GM23338 (cell line): ENCODE measurements around the gene LHX1. TPM values are rescaled to one million over a fixed set of nuclear protein-coding genes. Genes with fewer than 3 reads are reported as not detected.

Experiments
- ATAC-seq: fragments of 200-7000 bp; cut with Tn5 transposase; 3 replicates; pipeline ENCODE4 v1.9.1; 2020
- DNase-seq: peaks from one replicate; pipeline ENCODE4 v3.0.0-alpha.2; 2015; ENCODE audit warnings: low spot score
- H2AFZ ChIP-seq: fragments of 200-600 bp; sonication (generic); 2 replicates; pipeline ENCODE4 v1.8.0; 2016; ENCODE audit warnings: antibody characterized with exemption, mild to moderate bottlenecking, moderate library complexity
- H3F3A ChIP-seq: fragments of 200-600 bp; sonication (generic); replicated peaks from 2 replicates; pipeline ENCODE4 v1.8.0; 2017; ENCODE audit warnings: antibody characterized with exemption, mixed run types, low read depth
- H3K27ac ChIP-seq: fragments of 200-600 bp; sonication (generic); 2 replicates; pipeline ENCODE4 v1.6.1; 2016; ENCODE audit warnings: low read depth
- H3K27me3 ChIP-seq: fragments of 200-600 bp; sonication (generic); 2 replicates; pipeline ENCODE4 v1.8.0; 2016; ENCODE audit warnings: mild to moderate bottlenecking, mixed run types, moderate library complexity; ENCODE audit not compliant: insufficient read depth
- H3K36me3 ChIP-seq: fragments of 200-600 bp; sonication (generic); 2 replicates; pipeline ENCODE4 v1.8.0; 2016; ENCODE audit warnings: mild to moderate bottlenecking; ENCODE audit not compliant: insufficient read depth
- H3K4me1 ChIP-seq: fragments of 200-600 bp; sonication (generic); 2 replicates; pipeline ENCODE4 v1.8.0; 2016; ENCODE audit warnings: mild to moderate bottlenecking, moderate library complexity; ENCODE audit not compliant: insufficient read depth
- H3K4me2 ChIP-seq: fragments of 200-600 bp; sonication (generic); 2 replicates; pipeline ENCODE4 v1.7.1; 2017; ENCODE audit warnings: mixed run types
- H3K4me3 ChIP-seq: fragments of 200-600 bp; sonication (generic); 2 replicates; pipeline ENCODE4 v1.6.1; 2016; ENCODE audit warnings: mixed run types
- H3K79me2 ChIP-seq: fragments of 200-600 bp; sonication (generic); replicated peaks from 2 replicates; pipeline ENCODE4 v1.8.0; 2017; ENCODE audit warnings: mild to moderate bottlenecking; ENCODE audit not compliant: insufficient read depth
- H3K9me2 ChIP-seq: fragments of 200-600 bp; sonication (generic); 2 replicates; pipeline ENCODE4 v1.8.0; 2017; ENCODE audit not compliant: insufficient read depth
- H4K20me1 ChIP-seq: fragments of 200-600 bp; sonication (generic); replicated peaks from 2 replicates; pipeline ENCODE4 v1.8.0; 2017; ENCODE audit warnings: mild to moderate bottlenecking; ENCODE audit not compliant: insufficient read depth
- H3K27ac Mint-ChIP-seq: 2 replicates; pipeline ENCODE4 v1.8.0; 2020; ENCODE audit warnings: inconsistent platforms, mild to moderate bottlenecking, moderate library complexity, mixed read lengths
- H3K27me3 Mint-ChIP-seq: 3 replicates; pipeline ENCODE4 v1.8.0; 2022; ENCODE audit warnings: low read depth, mild to moderate bottlenecking, moderate library complexity, mixed read lengths, inconsistent platforms; ENCODE audit not compliant: insufficient read depth, poor library complexity
- H3K36me3 Mint-ChIP-seq: 3 replicates; pipeline ENCODE4 v1.8.0; 2021; ENCODE audit warnings: low read depth, mild to moderate bottlenecking, inconsistent platforms, moderate library complexity, mixed read lengths
- H3K4me1 Mint-ChIP-seq: 3 replicates; pipeline ENCODE4 v1.8.0; 2020; ENCODE audit warnings: mild to moderate bottlenecking, inconsistent platforms, mixed read lengths
- H3K4me3 Mint-ChIP-seq: 3 replicates; pipeline ENCODE4 v1.8.0; 2021; ENCODE audit warnings: moderate library complexity, mild to moderate bottlenecking, inconsistent platforms, mixed read lengths
- H3K9me3 Mint-ChIP-seq: 3 replicates; pipeline ENCODE4 v1.8.0; 2020; ENCODE audit warnings: moderate library complexity, mild to moderate bottlenecking, inconsistent platforms, mixed read lengths
- CREB1 ChIP-seq: fragments of 250-450 bp; sonication (Bioruptor Pico); IDR thresholded peaks from 2 replicates; pipeline ENCODE4 v1.5.0; 2020; ENCODE audit warnings: low read depth, mild to moderate bottlenecking, moderate library complexity
- CTCF ChIP-seq, 2 experiments: fragments of 200-600 bp in 1 of 2; sonication (generic) in 1 of 2; conservative IDR thresholded peaks; 2 replicates each; pipeline versions ENCODE4 v1.5.1 to v1.6.1; 2016 to 2017; ENCODE audit warnings: antibody characterized with exemption in 2 of 2, low read depth in 2 of 2, mild to moderate bottlenecking in 2 of 2, moderate library complexity in 1 of 2
- ETS1 ChIP-seq: IDR thresholded peaks from 2 replicates; pipeline ENCODE4 v1.6.1; 2016; ENCODE audit warnings: antibody characterized with exemption
- EZH2 ChIP-seq: fragments of 200-600 bp; sonication (generic); IDR thresholded peaks from one replicate; pipeline ENCODE4 v1.8.0; 2017; ENCODE audit warnings: antibody characterized with exemption, mild to moderate bottlenecking, low read depth; ENCODE audit not compliant: unreplicated experiment
- EZH2phosphoT487 ChIP-seq: fragments of 200-600 bp; sonication (generic); IDR thresholded peaks from one replicate; pipeline ENCODE4 v1.8.1; 2018; ENCODE audit warnings: antibody characterized with exemption; ENCODE audit not compliant: unreplicated experiment
- JUNB ChIP-seq: IDR thresholded peaks from one replicate; pipeline ENCODE4 v1.6.1; 2016; ENCODE audit warnings: antibody characterized with exemption; ENCODE audit not compliant: unreplicated experiment
- NANOG ChIP-seq: IDR thresholded peaks from 2 replicates; pipeline ENCODE4 v1.6.1; 2016; ENCODE audit warnings: antibody characterized with exemption, borderline replicate concordance
- POLR2AphosphoS5 ChIP-seq: IDR thresholded peaks from 2 replicates; pipeline ENCODE4 v1.6.1; 2016; ENCODE audit warnings: antibody characterized with exemption, low read depth
- STAT1 ChIP-seq: IDR thresholded peaks from one replicate; pipeline ENCODE4 v1.6.1; 2016; ENCODE audit warnings: antibody characterized with exemption; ENCODE audit not compliant: unreplicated experiment
- ZNF331 ChIP-seq: fragments of 250-450 bp; sonication (Bioruptor Pico); IDR thresholded peaks from 2 replicates; pipeline ENCODE4 v1.5.0; 2020; ENCODE audit warnings: low read depth, mild to moderate bottlenecking, moderate library complexity
- ZNF462 ChIP-seq: fragments of 250-450 bp; sonication (Bioruptor Pico); IDR thresholded peaks from 2 replicates; pipeline ENCODE4 v1.5.0; 2020; ENCODE audit warnings: mild to moderate bottlenecking, moderate library complexity
- polyA plus RNA-seq: library from polyadenylated mRNA; unstranded; fragments of >200 nt; fragmentation: Nextera tagmentation; extraction: Ambion mirVana; gene quantifications from 2 replicates; pipeline ENCODE4 v1.2.1, GENCODE V29; 2016
- total RNA-seq: library from RNA; depleted of rRNA; stranded (reverse); fragments of >200 nt; shearing (Covaris generic); gene quantifications from 2 replicates; pipeline ENCODE4 v1.2.3, GENCODE V29; 2014

Gene LHX1
- total and polyA plus RNA-seq, 2 experiments from 2014 or later, result 0.52 to 0.74 TPM

GRCh38 chr17:36941265-36942010 is 4.2 kb downstream of the LHX1 start:
- no peak for TF ChIP-seq POLR2AphosphoS5
- TF ChIP-seq NANOG, result no peak
- TF ChIP-seq EZH2, result peak; percentile 88
- no peak for TF ChIP-seq EZH2phosphoT487
- TF ChIP-seq CREB1 (CRISPR knock-in tag), result no peak
- no peak for ATAC-seq
- H3K4me2 ChIP-seq, result peak overlapping the region; percentile 86
- H3K27me3 Mint-ChIP-seq, result peaks cover 100% of the 10 kb centered on the region
- H3K4me1 ChIP-seq, result peaks cover 82% of the 10 kb centered on the region
- H3K4me1 Mint-ChIP-seq, result peaks cover 67% of the 10 kb centered on the region
- peak overlapping the region; percentile 37 for H3K4me3 Mint-ChIP-seq
- no peak overlapping the region for H2AFZ ChIP-seq
- peaks cover 100% of the 10 kb centered on the region for H3K27me3 ChIP-seq
- no peaks in the 10 kb centered on the region for H3K9me2 ChIP-seq
- DNase-seq, result peak; percentile 70
- no peak overlapping the region for H3K27ac ChIP-seq
- H3K36me3 ChIP-seq, result no peaks in the 10 kb centered on the region
- H3K27ac Mint-ChIP-seq, result no peak overlapping the region
- H3K4me3 ChIP-seq, result peak overlapping the region; percentile 55
- peaks cover 11% of the 10 kb centered on the region; the same call in 2 of the 3 replicates for H3K9me3 Mint-ChIP-seq
- H3K79me2 ChIP-seq, result no peaks in the 10 kb centered on the region
- H3K36me3 Mint-ChIP-seq, result peaks cover 2% of the 10 kb centered on the region; the same call in 1 of the 3 replicates
- peaks cover 46% of the 10 kb centered on the region for H3F3A ChIP-seq
- peaks cover 4% of the 10 kb centered on the region; the same call in 1 of the 2 replicates for H4K20me1 ChIP-seq

- H3K9me2 ChIP-seq, result no peaks in the 10 kb centered on the region
- no peaks in the 10 kb centered on the region for H3K79me2 ChIP-seq
- Mint-ChIP-seq H3K9me3 (peaks cover 11% of the 10 kb centered on the region; the same call in 2 of the 3 replicates), H3K27ac (no peak overlapping the region), H3K4me3 (peak overlapping the region; percentile 40), H3K36me3 (peaks cover 2% of the 10 kb centered on the region; the same call in 1 of the 3 replicates), H3K27me3 (peaks cover 100% of the 10 kb centered on the region), H3K4me1 (peaks cover 71% of the 10 kb centered on the region)
- no peak overlapping the region for H3K27ac ChIP-seq
- H2AFZ ChIP-seq, result peak overlapping the region; percentile 69
- peaks cover 100% of the 10 kb centered on the region for H3K27me3 ChIP-seq
- DNase-seq (peak; percentile 62), ATAC-seq (peak; percentile 10)
- H3K4me1 ChIP-seq, result peaks cover 88% of the 10 kb centered on the region
- H3K4me3 ChIP-seq, result peak overlapping the region; percentile 55
- H3K36me3 ChIP-seq, result no peaks in the 10 kb centered on the region
- peaks cover 51% of the 10 kb centered on the region for H3F3A ChIP-seq
- H4K20me1 ChIP-seq, result peaks cover 4% of the 10 kb centered on the region; the same call in 1 of the 2 replicates
- H3K4me2 ChIP-seq, result peak overlapping the region; percentile 86
- TF ChIP-seq ZNF331 (CRISPR knock-in tag) (no peak), JUNB (no peak), EZH2phosphoT487 (peak; percentile 67), CREB1 (CRISPR knock-in tag) (no peak), CTCF (conservative IDR thresholded peaks at IDR 0.05; ENCODE audit: low read depth in 2 of 2) (no peak), ZNF462 (CRISPR knock-in tag) (no peak), POLR2AphosphoS5 (no peak), ETS1 (no peak), STAT1 (no peak)
Observed at GRCh38 chr17:36942019-36942599, 4.8 kb downstream of the LHX1 start.
